DND-41 (cell line): ENCODE data around the gene NKTR.

Experiments
- EZH2 ChIP-seq: IDR thresholded peaks from 3 replicates; pipeline ENCODE4 v1.6.1; 2012; ENCODE audit warnings: borderline replicate concordance, low read depth, mild to moderate bottlenecking, moderate library complexity, low read length, inconsistent platforms; ENCODE audit not compliant: severe bottlenecking
- TF ChIP-seq, protein P1 (sequence below): IDR thresholded peaks from 2 replicates; pipeline ENCODE4 v1.5.1; 2012; ENCODE audit warnings: borderline replicate concordance, low read length, moderate library complexity, mild to moderate bottlenecking; ENCODE audit not compliant: poor library complexity, severe bottlenecking; ENCODE audit errors: extremely low read depth

- TF ChIP-seq, protein P1, sequence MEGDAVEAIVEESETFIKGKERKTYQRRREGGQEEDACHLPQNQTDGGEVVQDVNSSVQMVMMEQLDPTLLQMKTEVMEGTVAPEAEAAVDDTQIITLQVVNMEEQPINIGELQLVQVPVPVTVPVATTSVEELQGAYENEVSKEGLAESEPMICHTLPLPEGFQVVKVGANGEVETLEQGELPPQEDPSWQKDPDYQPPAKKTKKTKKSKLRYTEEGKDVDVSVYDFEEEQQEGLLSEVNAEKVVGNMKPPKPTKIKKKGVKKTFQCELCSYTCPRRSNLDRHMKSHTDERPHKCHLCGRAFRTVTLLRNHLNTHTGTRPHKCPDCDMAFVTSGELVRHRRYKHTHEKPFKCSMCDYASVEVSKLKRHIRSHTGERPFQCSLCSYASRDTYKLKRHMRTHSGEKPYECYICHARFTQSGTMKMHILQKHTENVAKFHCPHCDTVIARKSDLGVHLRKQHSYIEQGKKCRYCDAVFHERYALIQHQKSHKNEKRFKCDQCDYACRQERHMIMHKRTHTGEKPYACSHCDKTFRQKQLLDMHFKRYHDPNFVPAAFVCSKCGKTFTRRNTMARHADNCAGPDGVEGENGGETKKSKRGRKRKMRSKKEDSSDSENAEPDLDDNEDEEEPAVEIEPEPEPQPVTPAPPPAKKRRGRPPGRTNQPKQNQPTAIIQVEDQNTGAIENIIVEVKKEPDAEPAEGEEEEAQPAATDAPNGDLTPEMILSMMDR: no peak
- TF ChIP-seq EZH2: no peak
These were observed 64.8 kb downstream of the NKTR start for GRCh38 chr3:42665050-42665878.
